Keratinocyte (primary cell): ENCODE data around the gene MCOLN2.

Source experiments
- CTCF ChIP-seq, 3 experiments: IDR thresholded peaks in 1 of 3; conservative IDR thresholded peaks in 1 of 3; optimal IDR thresholded peaks in 1 of 3; 2 replicates in 2 of 3; 3 replicates in 1 of 3; pipeline versions ENCODE3 to v1.5.1; 2011; ENCODE audit warnings: low read length in 3 of 3, mild to moderate bottlenecking in 3 of 3, moderate library complexity in 2 of 3, control low read depth in 1 of 3, inconsistent platforms in 1 of 3; ENCODE audit not compliant: insufficient read depth in 2 of 3; ENCODE audit errors: extremely low read depth in 1 of 3
- EZH2 ChIP-seq: IDR thresholded peaks from one replicate; pipeline ENCODE4 v1.6.1; 2012; ENCODE audit warnings: inconsistent platforms, mild to moderate bottlenecking, low read length, moderate library complexity

GRCh38 chr1:84988588-84988987 is 8.3 kb downstream of the MCOLN2 start:
- no peak for TF ChIP-seq CTCF (optimal IDR thresholded peaks at IDR 0.05 in 1 of 3, IDR thresholded peaks at IDR 0.05 in 1 of 3, conservative IDR thresholded peaks at IDR 0.05 in 1 of 3; ENCODE audit: extremely low read depth in 1 of 3, insufficient read depth in 2 of 3, low read length in 3 of 3)
- no peak for TF ChIP-seq EZH2
